HG03432 (cell line): Measurements from ENCODE around the gene CCDC85C.

Experiments
- ATAC-seq: cut with Tn5 transposase; IDR thresholded peaks from one replicate; pipeline ENCODE4 v1.9.1; 2021; ENCODE audit warnings: mild to moderate bottlenecking, moderate library complexity; ENCODE audit not compliant: unreplicated experiment

The CCDC85C gene

GRCh38 chr14:99459481-99460100, 144.4 kb downstream of the CCDC85C start:
- ATAC-seq, result no peak

- ATAC-seq, result no peak
These were observed 149.8 kb downstream of the CCDC85C start for GRCh38 chr14:99454246-99454645.

GRCh38 chr14:99452968-99453367, 151.0 kb downstream of the CCDC85C start:
- no peak for ATAC-seq

- no peak for ATAC-seq
These were observed 152.8 kb downstream of the CCDC85C start for GRCh38 chr14:99451234-99451633.

GRCh38 chr14:99450266-99450665, 153.7 kb downstream of the CCDC85C start:
- no peak for ATAC-seq
